Gastroesophageal sphincter (tissue), 4 donors: ENCODE data around the gene TOX4. TPM values are rescaled to one million over a fixed set of nuclear protein-coding genes. Genes with fewer than 3 reads are reported as not detected.

Experiments
- ATAC-seq: fragments of 150-250 bp; one replicate; pipeline ENCODE4 v1.9.1; 2016; ENCODE audit warnings: mild to moderate bottlenecking, moderate library complexity
- H3K27ac ChIP-seq, 4 donors: fragments of 200-600 bp; sonication (generic) in 3 of 4; 1 replicate in 3 of 4; 2 replicates in 1 of 4; pipeline ENCODE4 v1.5.1; 2016 to 2019
- H3K27me3 ChIP-seq: fragments of 200-600 bp; sonication (generic); one replicate; pipeline ENCODE4 v1.5.1; 2019
- H3K36me3 ChIP-seq, 2 donors: fragments of 200-600 bp; sonication (generic); one replicate each; pipeline ENCODE4 v1.5.1; 2019; ENCODE audit warnings: control low read depth in 1 of 2
- H3K4me1 ChIP-seq, 3 donors: fragments of 200-600 bp; sonication (generic); 1 replicate in 2 of 3; 2 replicates in 1 of 3; pipeline ENCODE4 v1.5.1; 2016 to 2019; ENCODE audit warnings: control low read depth in 2 of 3
- H3K4me3 ChIP-seq, 2 donors: fragments of 200-600 bp; sonication (generic); one replicate each; pipeline ENCODE4 v1.5.1; 2019; ENCODE audit warnings: mild to moderate bottlenecking in 1 of 2, moderate library complexity in 1 of 2
- H3K9me3 ChIP-seq, 3 donors: fragments of 200-600 bp; sonication (generic); one replicate each; pipeline ENCODE4 v1.5.1; 2017 to 2019; ENCODE audit warnings: control low read depth in 2 of 3
- CTCF ChIP-seq, 4 experiments: fragments of 200-600 bp in 2 of 4; fragments of 450-650 bp in 2 of 4; sonication (generic) in 1 of 4; IDR thresholded peaks; one replicate each; pipeline ENCODE4 v1.5.1; 2017 to 2019; ENCODE audit warnings: antibody characterized with exemption in 4 of 4, mild to moderate bottlenecking in 2 of 4, moderate library complexity in 2 of 4
- EP300 ChIP-seq: sonication (generic); formaldehyde crosslinking; IDR thresholded peaks from one replicate; pipeline ENCODE4 v1.6.1; 2017; ENCODE audit warnings: antibody characterized with exemption, mild to moderate bottlenecking
- POLR2A ChIP-seq, 2 donors: fragments of 450-650 bp; IDR thresholded peaks; one replicate each; pipeline ENCODE4 v1.6.1; 2017; ENCODE audit warnings: antibody characterized with exemption in 2 of 2, mild to moderate bottlenecking in 2 of 2, moderate library complexity in 1 of 2
- POLR2AphosphoS5 ChIP-seq: sonication (generic); formaldehyde crosslinking; IDR thresholded peaks from one replicate; pipeline ENCODE4 v1.6.1; 2017; ENCODE audit warnings: antibody characterized with exemption
- WGBS, 2 donors: methylation state at CpG; one replicate each; pipeline ENCODE4 v1.1.5; 2018; ENCODE audit warnings: low coverage in 1 of 2; 5-methylcytosine and 5-hydroxymethylcytosine counted together
- total RNA-seq, 4 donors: library from RNA; depleted of rRNA; stranded (reverse); fragments of >200 nt; gene quantifications; one replicate each; pipeline ENCODE4 v1.1.0, GENCODE V29; 2016

TOX4 gene
- total RNA-seq, 4 donors from 2014 or later = 39.8 to 82.4 (median 62.3) TPM

GRCh38 chr14:21533294-21533693 lies 56.3 kb downstream of the TOX4 start:
- no peak overlapping the region for H3K27ac ChIP-seq
- peaks cover 56% of the 10 kb centered on the region for H3K27me3 ChIP-seq
- no peak for TF ChIP-seq CTCF (IDR thresholded peaks at IDR 0.05)
- no peak for TF ChIP-seq EP300
- TF ChIP-seq POLR2A (IDR thresholded peaks at IDR 0.05) = no peak
- TF ChIP-seq POLR2AphosphoS5 = no peak
- no peaks in the 10 kb centered on the region for H3K9me3 ChIP-seq
- H3K36me3 ChIP-seq = no peaks in the 10 kb centered on the region
- ATAC-seq = no peak
- no peak overlapping the region for H3K4me3 ChIP-seq
- peaks cover 4 to 13% (median 11%) of the 10 kb centered on the region in 3 donors for H3K4me1 ChIP-seq

- Histone ChIP-seq H3K9me3 (no peaks in the 10 kb centered on the region), H3K4me1 (peaks cover 4 to 13% (median 11%) of the 10 kb centered on the region in 3 donors), H3K4me3 (no peak overlapping the region), H3K27me3 (peaks cover 69% of the 10 kb centered on the region), H3K36me3 (no peaks in the 10 kb centered on the region), H3K27ac (no peak overlapping the region)
- 100% methylated on average over 2 of the region's 4 CpGs; no CpG with 5 or more reads in 1 of the 2 donors for WGBS, 2 donors
- ATAC-seq = no peak
- TF ChIP-seq EP300 = no peak
- no peak for TF ChIP-seq CTCF (IDR thresholded peaks at IDR 0.05)
- no peak for TF ChIP-seq POLR2A (IDR thresholded peaks at IDR 0.05)
- TF ChIP-seq POLR2AphosphoS5 = no peak
Measured at GRCh38 chr14:21534576-21534975, 57.6 kb downstream of the TOX4 start.

GRCh38 chr14:21535545-21536417 lies 58.8 kb downstream of the TOX4 start:
- Histone ChIP-seq H3K4me3 (peak overlapping the region in 1 of 2 donors; percentile 45), H3K4me1 (peaks cover 4 to 13% (median 11%) of the 10 kb centered on the region in 3 donors), H3K9me3 (no peaks in the 10 kb centered on the region), H3K27ac (no peak overlapping the region), H3K36me3 (no peaks in the 10 kb centered on the region), H3K27me3 (peaks cover 77% of the 10 kb centered on the region)
- TF ChIP-seq POLR2AphosphoS5 = no peak
- no peak for TF ChIP-seq EP300
- no peak for TF ChIP-seq CTCF (IDR thresholded peaks at IDR 0.05)
- TF ChIP-seq POLR2A (IDR thresholded peaks at IDR 0.05) = no peak
- 11 to 31% methylated on average over 4 to 6 of the region's 6 CpGs for WGBS, 2 donors
- ATAC-seq = no peak

GRCh38 chr14:21536418-21537089 lies 59.6 kb downstream of the TOX4 start:
- peaks cover 4 to 13% (median 11%) of the 10 kb centered on the region in 3 donors for H3K4me1 ChIP-seq
- no peaks in the 10 kb centered on the region for H3K36me3 ChIP-seq
- no peak overlapping the region for H3K27ac ChIP-seq
- peaks cover 85% of the 10 kb centered on the region for H3K27me3 ChIP-seq
- H3K4me3 ChIP-seq = peak overlapping the region in 1 of 2 donors; percentile 45
- 0 to 5% methylated on average over 10 to 13 of the region's 25 CpGs for WGBS, 2 donors
- no peaks in the 10 kb centered on the region for H3K9me3 ChIP-seq
- ATAC-seq = no peak
- TF ChIP-seq CTCF (IDR thresholded peaks at IDR 0.05) (no peak), EP300 (no peak), POLR2AphosphoS5 (no peak), POLR2A (IDR thresholded peaks at IDR 0.05) (no peak)

- Histone ChIP-seq H3K4me1 (peaks cover 4 to 13% (median 11%) of the 10 kb centered on the region in 3 donors), H3K27me3 (peaks cover 86% of the 10 kb centered on the region), H3K27ac (no peak overlapping the region), H3K4me3 (peak overlapping the region in 1 of 2 donors; percentile 45), H3K9me3 (no peaks in the 10 kb centered on the region), H3K36me3 (no peaks in the 10 kb centered on the region)
- TF ChIP-seq EP300 = no peak
- no peak for TF ChIP-seq POLR2A (IDR thresholded peaks at IDR 0.05)
- TF ChIP-seq CTCF (IDR thresholded peaks at IDR 0.05) = no peak
- TF ChIP-seq POLR2AphosphoS5 = no peak
- no peak for ATAC-seq
- 8 to 16% methylated on average over 3 of the region's 3 CpGs for WGBS, 2 donors
Measured at GRCh38 chr14:21537090-21537424, 60.1 kb downstream of the TOX4 start.
